ENCODE results near the gene DNMBP. TPM values are rescaled to one million over a fixed set of nuclear protein-coding genes. Genes with fewer than 3 reads are reported as not detected.

The DNMBP gene
- total and polyA plus RNA-seq, 12 donors = 5.1 to 8.1 (median 7.1) TPM

- Histone ChIP-seq H3K27me3 (no peaks in the 10 kb centered on the region), H3K36me3 (no peaks in the 10 kb centered on the region), H3K27ac (no peak overlapping the region), H3K4me3 (no peak overlapping the region), H3K4me1 (no peaks in the 10 kb centered on the region), H3K9me3 (peaks cover 0 to 9% (median 0%) of the 10 kb centered on the region in 11 donors)
- intact Hi-C loops (cut with DNase I) = loop anchor here in 2 of 10 donors (2.0 to 10.0 kb wide), 2 partner anchors 160 to 192 kb away; no protein-coding TSS in a partner anchor
- DNase-seq (peak in 1 of 2 donors; percentile 38), ATAC-seq (peak in 6 of 8 donors; percentile 46 to 75 (median 66))
- TF ChIP-seq CTCF (IDR thresholded peaks at IDR 0.05) = peak in 7 of 9 donors; percentile 43 to 67 (median 57)
- WGBS, 2 donors = 34 to 45% methylated on average over 6 of the region's 6 CpGs
Measured at GRCh38 chr10:99854860-99855259, 154.9 kb downstream of the DNMBP start.

- intact Hi-C loops (cut with DNase I) = loop anchor here in 2 of 10 donors (2.0 to 10.0 kb wide), 2 partner anchors 161 to 193 kb away; no protein-coding TSS in a partner anchor
Measured at GRCh38 chr10:99853655-99854054, 156.1 kb downstream of the DNMBP start.

GRCh38 chr10:99852481-99853213 lies 157.1 kb downstream of the DNMBP start:
- no peaks in the 10 kb centered on the region for H3K36me3 ChIP-seq
- intact Hi-C loops (cut with DNase I) = loop anchor here in 1 of 10 donors (10.0 kb wide), 1 partner anchor 162 kb away; no protein-coding TSS in a partner anchor
- no peak for TF ChIP-seq CTCF (IDR thresholded peaks at IDR 0.05)
- no peak overlapping the region for H3K4me3 ChIP-seq
- no peaks in the 10 kb centered on the region for H3K4me1 ChIP-seq
- peaks cover 0 to 9% (median 0%) of the 10 kb centered on the region in 11 donors for H3K9me3 ChIP-seq
- no peak for DNase-seq
- WGBS, 2 donors = 53 to 83% methylated on average over 3 of the region's 3 CpGs
- no peaks in the 10 kb centered on the region for H3K27me3 ChIP-seq
- ATAC-seq = no peak
- no peak overlapping the region for H3K27ac ChIP-seq

More at GRCh38 chr10:99853655-99854054, 156.1 kb downstream of the DNMBP start:
- no peaks in the 10 kb centered on the region for H3K36me3 ChIP-seq
- H3K9me3 ChIP-seq = peaks cover 0 to 9% (median 0%) of the 10 kb centered on the region in 11 donors
- 77 to 82% methylated on average over 3 of the region's 3 CpGs for WGBS, 2 donors
- H3K4me3 ChIP-seq = no peak overlapping the region
- H3K4me1 ChIP-seq = no peaks in the 10 kb centered on the region
- no peak for ATAC-seq
- H3K27ac ChIP-seq = no peak overlapping the region
- no peaks in the 10 kb centered on the region for H3K27me3 ChIP-seq
- TF ChIP-seq CTCF (IDR thresholded peaks at IDR 0.05) = no peak
- DNase-seq = no peak

- DNase-seq (no peak), ATAC-seq (no peak)
- no peak for TF ChIP-seq CTCF (IDR thresholded peaks at IDR 0.05)
- no peaks in the 10 kb centered on the region for H3K27me3 ChIP-seq
- no peak overlapping the region for H3K4me3 ChIP-seq
- 95 to 96% methylated on average over 3 of the region's 3 CpGs for WGBS, 2 donors
- H3K27ac ChIP-seq = no peak overlapping the region
- no peaks in the 10 kb centered on the region for H3K4me1 ChIP-seq
- peaks cover 0 to 9% (median 0%) of the 10 kb centered on the region in 11 donors for H3K9me3 ChIP-seq
- intact Hi-C loops (cut with DNase I) = loop anchor here in 1 of 10 donors (2.0 to 10.0 kb wide), 2 partner anchors 163 to 195 kb away; no protein-coding TSS in a partner anchor
- H3K36me3 ChIP-seq = no peaks in the 10 kb centered on the region
Measured at GRCh38 chr10:99851825-99852224, 157.9 kb downstream of the DNMBP start.
